GM23338 (cell line): ENCODE measurements around the gene HECTD1.

Experiments
- CREB1 ChIP-seq: fragments of 250-450 bp; sonication (Bioruptor Pico); IDR thresholded peaks from 2 replicates; pipeline ENCODE4 v1.5.0; 2020; ENCODE audit warnings: low read depth, mild to moderate bottlenecking, moderate library complexity
- CTCF ChIP-seq, 2 experiments: fragments of 200-600 bp in 1 of 2; sonication (generic) in 1 of 2; conservative IDR thresholded peaks; 2 replicates each; pipeline versions ENCODE4 v1.5.1 to v1.6.1; 2016 to 2017; ENCODE audit warnings: antibody characterized with exemption in 2 of 2, low read depth in 2 of 2, mild to moderate bottlenecking in 2 of 2, moderate library complexity in 1 of 2
- ETS1 ChIP-seq: IDR thresholded peaks from 2 replicates; pipeline ENCODE4 v1.6.1; 2016; ENCODE audit warnings: antibody characterized with exemption
- EZH2 ChIP-seq: fragments of 200-600 bp; sonication (generic); IDR thresholded peaks from one replicate; pipeline ENCODE4 v1.8.0; 2017; ENCODE audit warnings: antibody characterized with exemption, mild to moderate bottlenecking, low read depth; ENCODE audit not compliant: unreplicated experiment
- EZH2phosphoT487 ChIP-seq: fragments of 200-600 bp; sonication (generic); IDR thresholded peaks from one replicate; pipeline ENCODE4 v1.8.1; 2018; ENCODE audit warnings: antibody characterized with exemption; ENCODE audit not compliant: unreplicated experiment
- POLR2AphosphoS5 ChIP-seq: IDR thresholded peaks from 2 replicates; pipeline ENCODE4 v1.6.1; 2016; ENCODE audit warnings: antibody characterized with exemption, low read depth
- REST ChIP-seq: IDR thresholded peaks from one replicate; pipeline ENCODE4 v1.6.1; 2018; ENCODE audit warnings: antibody characterized with exemption; ENCODE audit not compliant: unreplicated experiment
- ZNF114 ChIP-seq: fragments of 250-450 bp; sonication (Bioruptor Pico); IDR thresholded peaks from 2 replicates; pipeline ENCODE4 v1.5.0; 2020; ENCODE audit warnings: mild to moderate bottlenecking, moderate library complexity

- TF ChIP-seq CTCF (conservative IDR thresholded peaks at IDR 0.05; ENCODE audit: low read depth in 2 of 2) (no peak), EZH2phosphoT487 (no peak), EZH2 (no peak), POLR2AphosphoS5 (no peak), CREB1 (CRISPR knock-in tag) (no peak), ZNF114 (CRISPR knock-in tag) (no peak), REST (no peak), ETS1 (no peak)
Measured at GRCh38 chr14:31164115-31164514, 43.5 kb downstream of the HECTD1 start.
